ENCODE results near the gene MCM9. TPM values are rescaled to one million over a fixed set of nuclear protein-coding genes. Genes with fewer than 3 reads are reported as not detected.

MCM9 gene
- total and polyA plus RNA-seq, 12 donors, result 1.5 to 7.8 (median 5.2) TPM

GRCh38 chr6:118980063-118980462, 45.1 kb upstream of the MCM9 start:
- DNase-seq, result no peak

GRCh38 chr6:118974790-118975189, 39.8 kb upstream of the MCM9 start:
- Histone ChIP-seq H3K4me3 (no peak overlapping the region), H3K9me3 (no peaks in the 10 kb centered on the region), H3K36me3 (no peaks in the 10 kb centered on the region), H3K4me1 (no peaks in the 10 kb centered on the region), H3K27me3 (no peaks in the 10 kb centered on the region), H3K27ac (no peak overlapping the region)
- intact Hi-C loops (cut with DNase I), result loop anchor here in 1 of 10 donors (5.0 kb wide), 1 partner anchor 58 kb away; no protein-coding TSS in a partner anchor
- WGBS, 2 donors, result 78 to 81% methylated on average over 1 of the region's 1 CpG
- DNase-seq (no peak), ATAC-seq (no peak)
- no peak for TF ChIP-seq CTCF (IDR thresholded peaks at IDR 0.05)

More at GRCh38 chr6:118980063-118980462, 45.1 kb upstream of the MCM9 start:
- no peak for TF ChIP-seq CTCF (IDR thresholded peaks at IDR 0.05)
- ATAC-seq, result no peak
- Histone ChIP-seq H3K27ac (no peak overlapping the region), H3K4me1 (peaks cover 0 to 6% (median 0%) of the 10 kb centered on the region in 9 donors), H3K36me3 (no peaks in the 10 kb centered on the region), H3K9me3 (no peaks in the 10 kb centered on the region), H3K4me3 (no peak overlapping the region), H3K27me3 (no peaks in the 10 kb centered on the region)
- intact Hi-C loops (cut with DNase I), result no loop called here
- WGBS, 2 donors, result 94% methylated on average over 5 of the region's 5 CpGs

DNA sequence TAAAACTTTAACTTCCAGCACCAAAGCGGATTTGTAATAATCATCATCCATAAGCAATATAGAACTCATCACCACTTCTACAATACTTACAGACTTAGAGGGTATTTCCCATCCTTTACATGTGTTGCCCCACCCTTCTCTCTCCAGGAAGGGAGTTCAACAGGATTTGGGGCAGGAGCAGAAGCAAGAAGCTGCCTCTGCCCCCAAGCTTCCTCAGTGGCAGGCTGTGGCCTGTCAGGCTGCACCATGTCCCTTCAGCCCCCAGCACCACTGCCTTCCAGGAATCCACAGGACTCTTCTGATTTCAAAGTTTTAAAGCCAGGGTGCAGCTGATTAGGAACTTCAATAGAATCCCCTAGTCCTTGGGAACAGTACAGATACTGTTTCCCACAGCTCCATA, 36.7 kb upstream of the MCM9 start:
- H3K27me3 ChIP-seq, result no peaks in the 10 kb centered on the region
- WGBS, 2 donors, result 96% methylated on average over 1 of the region's 1 CpG
- no peak overlapping the region for H3K4me3 ChIP-seq
- intact Hi-C loops (cut with DNase I), result loop anchor here in 1 of 10 donors (5.0 kb wide), 1 partner anchor 61 kb away; no protein-coding TSS in a partner anchor
- no peak overlapping the region for H3K27ac ChIP-seq
- no peak for TF ChIP-seq CTCF (IDR thresholded peaks at IDR 0.05)
- no peak for ATAC-seq
- H3K4me1 ChIP-seq, result no peaks in the 10 kb centered on the region
- no peak for DNase-seq
- no peaks in the 10 kb centered on the region for H3K9me3 ChIP-seq
- no peaks in the 10 kb centered on the region for H3K36me3 ChIP-seq

DNA sequence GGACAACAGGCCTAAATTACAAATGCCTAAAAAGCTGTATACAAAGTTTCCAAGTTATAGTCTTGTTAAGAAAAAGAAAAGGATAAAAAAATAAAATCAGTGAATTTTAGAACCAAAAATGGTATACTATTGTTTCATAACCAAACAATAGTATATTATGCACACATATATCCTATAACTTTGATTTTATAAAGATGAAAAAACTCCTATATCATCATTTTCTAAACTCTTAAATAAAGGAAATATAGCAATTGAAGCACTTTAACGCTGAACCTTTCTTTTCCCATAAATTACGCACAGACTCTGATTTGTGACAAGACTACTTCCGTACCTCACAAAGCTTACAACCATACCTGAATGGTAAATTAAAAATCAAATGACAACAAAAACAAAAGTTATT, 35.9 kb upstream of the MCM9 start:
- H3K4me3 ChIP-seq, result no peak overlapping the region
- H3K4me1 ChIP-seq, result no peaks in the 10 kb centered on the region
- DNase-seq (no peak), ATAC-seq (no peak)
- H3K36me3 ChIP-seq, result no peaks in the 10 kb centered on the region
- TF ChIP-seq CTCF (IDR thresholded peaks at IDR 0.05), result no peak
- H3K27me3 ChIP-seq, result no peaks in the 10 kb centered on the region
- no peaks in the 10 kb centered on the region for H3K9me3 ChIP-seq
- intact Hi-C loops (cut with DNase I), result loop anchor here in 1 of 10 donors (5.0 kb wide), 1 partner anchor 61 kb away; no protein-coding TSS in a partner anchor
- no peak overlapping the region for H3K27ac ChIP-seq
- 97 to 99% methylated on average over 3 of the region's 3 CpGs for WGBS, 2 donors

Data from heart right ventricle (tissue), 16 donors.